GM23338 (cell line): ENCODE measurements around the gene ZMYM4. TPM values are rescaled to one million over a fixed set of nuclear protein-coding genes. Genes with fewer than 3 reads are reported as not detected.

ENCODE experiments used
- ATAC-seq: fragments of 200-7000 bp; cut with Tn5 transposase; 3 replicates; pipeline ENCODE4 v1.9.1; 2020
- DNase-seq: peaks from one replicate; pipeline ENCODE4 v3.0.0-alpha.2; 2015; ENCODE audit warnings: low spot score
- H2AFZ ChIP-seq: fragments of 200-600 bp; sonication (generic); 2 replicates; pipeline ENCODE4 v1.8.0; 2016; ENCODE audit warnings: antibody characterized with exemption, mild to moderate bottlenecking, moderate library complexity
- H3F3A ChIP-seq: fragments of 200-600 bp; sonication (generic); replicated peaks from 2 replicates; pipeline ENCODE4 v1.8.0; 2017; ENCODE audit warnings: antibody characterized with exemption, mixed run types, low read depth
- H3K27ac ChIP-seq: fragments of 200-600 bp; sonication (generic); 2 replicates; pipeline ENCODE4 v1.6.1; 2016; ENCODE audit warnings: low read depth
- H3K27me3 ChIP-seq: fragments of 200-600 bp; sonication (generic); 2 replicates; pipeline ENCODE4 v1.8.0; 2016; ENCODE audit warnings: mild to moderate bottlenecking, mixed run types, moderate library complexity; ENCODE audit not compliant: insufficient read depth
- H3K36me3 ChIP-seq: fragments of 200-600 bp; sonication (generic); 2 replicates; pipeline ENCODE4 v1.8.0; 2016; ENCODE audit warnings: mild to moderate bottlenecking; ENCODE audit not compliant: insufficient read depth
- H3K4me1 ChIP-seq: fragments of 200-600 bp; sonication (generic); 2 replicates; pipeline ENCODE4 v1.8.0; 2016; ENCODE audit warnings: mild to moderate bottlenecking, moderate library complexity; ENCODE audit not compliant: insufficient read depth
- H3K4me2 ChIP-seq: fragments of 200-600 bp; sonication (generic); 2 replicates; pipeline ENCODE4 v1.7.1; 2017; ENCODE audit warnings: mixed run types
- H3K4me3 ChIP-seq: fragments of 200-600 bp; sonication (generic); 2 replicates; pipeline ENCODE4 v1.6.1; 2016; ENCODE audit warnings: mixed run types
- H3K79me2 ChIP-seq: fragments of 200-600 bp; sonication (generic); replicated peaks from 2 replicates; pipeline ENCODE4 v1.8.0; 2017; ENCODE audit warnings: mild to moderate bottlenecking; ENCODE audit not compliant: insufficient read depth
- H3K9me2 ChIP-seq: fragments of 200-600 bp; sonication (generic); 2 replicates; pipeline ENCODE4 v1.8.0; 2017; ENCODE audit not compliant: insufficient read depth
- H4K20me1 ChIP-seq: fragments of 200-600 bp; sonication (generic); replicated peaks from 2 replicates; pipeline ENCODE4 v1.8.0; 2017; ENCODE audit warnings: mild to moderate bottlenecking; ENCODE audit not compliant: insufficient read depth
- H3K27ac Mint-ChIP-seq: 2 replicates; pipeline ENCODE4 v1.8.0; 2020; ENCODE audit warnings: inconsistent platforms, mild to moderate bottlenecking, moderate library complexity, mixed read lengths
- H3K27me3 Mint-ChIP-seq: 3 replicates; pipeline ENCODE4 v1.8.0; 2022; ENCODE audit warnings: low read depth, mild to moderate bottlenecking, moderate library complexity, mixed read lengths, inconsistent platforms; ENCODE audit not compliant: insufficient read depth, poor library complexity
- H3K36me3 Mint-ChIP-seq: 3 replicates; pipeline ENCODE4 v1.8.0; 2021; ENCODE audit warnings: low read depth, mild to moderate bottlenecking, inconsistent platforms, moderate library complexity, mixed read lengths
- H3K4me1 Mint-ChIP-seq: 3 replicates; pipeline ENCODE4 v1.8.0; 2020; ENCODE audit warnings: mild to moderate bottlenecking, inconsistent platforms, mixed read lengths
- H3K4me3 Mint-ChIP-seq: 3 replicates; pipeline ENCODE4 v1.8.0; 2021; ENCODE audit warnings: moderate library complexity, mild to moderate bottlenecking, inconsistent platforms, mixed read lengths
- H3K9me3 Mint-ChIP-seq: 3 replicates; pipeline ENCODE4 v1.8.0; 2020; ENCODE audit warnings: moderate library complexity, mild to moderate bottlenecking, inconsistent platforms, mixed read lengths
- CREB1 ChIP-seq: fragments of 250-450 bp; sonication (Bioruptor Pico); IDR thresholded peaks from 2 replicates; pipeline ENCODE4 v1.5.0; 2020; ENCODE audit warnings: low read depth, mild to moderate bottlenecking, moderate library complexity
- EZH2 ChIP-seq: fragments of 200-600 bp; sonication (generic); IDR thresholded peaks from one replicate; pipeline ENCODE4 v1.8.0; 2017; ENCODE audit warnings: antibody characterized with exemption, mild to moderate bottlenecking, low read depth; ENCODE audit not compliant: unreplicated experiment
- EZH2phosphoT487 ChIP-seq: fragments of 200-600 bp; sonication (generic); IDR thresholded peaks from one replicate; pipeline ENCODE4 v1.8.1; 2018; ENCODE audit warnings: antibody characterized with exemption; ENCODE audit not compliant: unreplicated experiment
- NANOG ChIP-seq: IDR thresholded peaks from 2 replicates; pipeline ENCODE4 v1.6.1; 2016; ENCODE audit warnings: antibody characterized with exemption, borderline replicate concordance
- STAT1 ChIP-seq: IDR thresholded peaks from one replicate; pipeline ENCODE4 v1.6.1; 2016; ENCODE audit warnings: antibody characterized with exemption; ENCODE audit not compliant: unreplicated experiment
- ZNF114 ChIP-seq: fragments of 250-450 bp; sonication (Bioruptor Pico); IDR thresholded peaks from 2 replicates; pipeline ENCODE4 v1.5.0; 2020; ENCODE audit warnings: mild to moderate bottlenecking, moderate library complexity
- ZNF331 ChIP-seq: fragments of 250-450 bp; sonication (Bioruptor Pico); IDR thresholded peaks from 2 replicates; pipeline ENCODE4 v1.5.0; 2020; ENCODE audit warnings: low read depth, mild to moderate bottlenecking, moderate library complexity
- polyA plus RNA-seq: library from polyadenylated mRNA; unstranded; fragments of >200 nt; fragmentation: Nextera tagmentation; extraction: Ambion mirVana; gene quantifications from 2 replicates; pipeline ENCODE4 v1.2.1, GENCODE V29; 2016
- total RNA-seq: library from RNA; depleted of rRNA; stranded (reverse); fragments of >200 nt; shearing (Covaris generic); gene quantifications from 2 replicates; pipeline ENCODE4 v1.2.3, GENCODE V29; 2014
- TF ChIP-seq, protein P1 (sequence below): IDR thresholded peaks from one replicate; pipeline ENCODE4 v1.6.1; 2018; ENCODE audit warnings: antibody characterized with exemption; ENCODE audit not compliant: unreplicated experiment
- TF ChIP-seq, protein P2 (sequence below): fragments of 250-450 bp; sonication (Bioruptor Pico); IDR thresholded peaks from 2 replicates; pipeline ENCODE4 v1.5.0; 2020; ENCODE audit warnings: mild to moderate bottlenecking, moderate library complexity
- TF ChIP-seq, protein P3 (sequence below): IDR thresholded peaks from 2 replicates; pipeline ENCODE4 v1.6.1; 2016; ENCODE audit warnings: antibody characterized with exemption

The ZMYM4 gene
- total and polyA plus RNA-seq, 2 experiments from 2014 or later = 65.4 to 68.5 TPM

DNA sequence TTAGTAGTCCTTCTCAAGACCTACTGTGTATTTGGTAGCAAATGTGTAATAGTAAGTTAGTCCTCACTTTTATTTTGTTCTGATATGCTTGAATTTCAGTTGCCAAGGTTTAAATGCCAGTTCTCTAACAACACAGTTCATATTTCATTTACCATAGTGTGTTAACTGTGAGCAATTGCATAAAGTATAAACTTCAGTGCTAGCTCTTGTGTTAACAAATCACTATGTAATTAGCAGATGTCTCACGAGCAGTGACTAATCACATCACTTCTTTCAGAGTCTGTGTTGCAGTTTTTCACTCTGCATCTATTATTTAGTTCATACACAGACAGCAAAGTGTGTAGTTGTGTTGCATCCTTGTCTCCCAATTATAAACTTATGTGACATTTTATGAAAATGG, 47.8 kb downstream of the ZMYM4 start (continued):
- TF ChIP-seq, protein P1, sequence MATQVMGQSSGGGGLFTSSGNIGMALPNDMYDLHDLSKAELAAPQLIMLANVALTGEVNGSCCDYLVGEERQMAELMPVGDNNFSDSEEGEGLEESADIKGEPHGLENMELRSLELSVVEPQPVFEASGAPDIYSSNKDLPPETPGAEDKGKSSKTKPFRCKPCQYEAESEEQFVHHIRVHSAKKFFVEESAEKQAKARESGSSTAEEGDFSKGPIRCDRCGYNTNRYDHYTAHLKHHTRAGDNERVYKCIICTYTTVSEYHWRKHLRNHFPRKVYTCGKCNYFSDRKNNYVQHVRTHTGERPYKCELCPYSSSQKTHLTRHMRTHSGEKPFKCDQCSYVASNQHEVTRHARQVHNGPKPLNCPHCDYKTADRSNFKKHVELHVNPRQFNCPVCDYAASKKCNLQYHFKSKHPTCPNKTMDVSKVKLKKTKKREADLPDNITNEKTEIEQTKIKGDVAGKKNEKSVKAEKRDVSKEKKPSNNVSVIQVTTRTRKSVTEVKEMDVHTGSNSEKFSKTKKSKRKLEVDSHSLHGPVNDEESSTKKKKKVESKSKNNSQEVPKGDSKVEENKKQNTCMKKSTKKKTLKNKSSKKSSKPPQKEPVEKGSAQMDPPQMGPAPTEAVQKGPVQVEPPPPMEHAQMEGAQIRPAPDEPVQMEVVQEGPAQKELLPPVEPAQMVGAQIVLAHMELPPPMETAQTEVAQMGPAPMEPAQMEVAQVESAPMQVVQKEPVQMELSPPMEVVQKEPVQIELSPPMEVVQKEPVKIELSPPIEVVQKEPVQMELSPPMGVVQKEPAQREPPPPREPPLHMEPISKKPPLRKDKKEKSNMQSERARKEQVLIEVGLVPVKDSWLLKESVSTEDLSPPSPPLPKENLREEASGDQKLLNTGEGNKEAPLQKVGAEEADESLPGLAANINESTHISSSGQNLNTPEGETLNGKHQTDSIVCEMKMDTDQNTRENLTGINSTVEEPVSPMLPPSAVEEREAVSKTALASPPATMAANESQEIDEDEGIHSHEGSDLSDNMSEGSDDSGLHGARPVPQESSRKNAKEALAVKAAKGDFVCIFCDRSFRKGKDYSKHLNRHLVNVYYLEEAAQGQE = no peak

DNA sequence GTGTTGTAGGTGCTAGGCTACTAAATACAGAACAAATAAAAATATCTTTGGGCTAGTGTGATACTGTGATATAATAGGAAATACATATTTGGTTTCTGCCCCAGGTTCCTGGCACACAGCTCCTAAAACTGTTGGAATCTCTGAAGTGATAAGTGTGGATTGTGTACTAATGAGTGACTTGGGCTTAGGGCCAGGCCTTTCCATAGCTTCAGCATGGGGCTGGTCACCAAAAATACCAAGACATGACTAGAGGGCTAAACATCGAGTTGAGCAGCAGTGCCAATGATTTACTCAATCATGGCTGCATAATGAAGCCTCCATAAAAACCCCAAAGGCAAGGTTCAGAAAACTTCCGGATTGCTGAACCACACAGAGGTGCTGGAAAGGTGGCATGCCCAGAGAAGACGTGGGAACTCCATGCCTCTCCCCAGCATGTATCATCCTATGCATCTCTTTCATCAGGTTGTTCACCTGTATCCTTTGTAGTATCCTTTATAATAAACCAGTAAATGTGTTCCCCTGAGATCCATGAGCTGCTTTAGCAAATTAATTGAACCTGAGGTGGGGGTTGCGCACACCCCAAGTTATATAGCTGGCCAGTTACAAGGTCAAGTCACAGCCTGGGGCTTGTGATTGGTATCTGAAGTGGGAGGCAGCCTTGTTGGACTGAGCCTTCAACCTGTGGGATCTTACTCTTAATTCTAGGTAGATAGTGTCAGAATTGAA, 51.6 kb downstream of the ZMYM4 start:
- H3K27ac Mint-ChIP-seq = no peak overlapping the region
- peaks cover 8% of the 10 kb centered on the region; the same call in 2 of the 3 replicates for H3K36me3 Mint-ChIP-seq
- H3K4me1 Mint-ChIP-seq = no peaks in the 10 kb centered on the region; the same call in 1 of the 3 replicates
- Histone ChIP-seq H2AFZ (no peak overlapping the region), H3K4me3 (no peak overlapping the region), H3K4me2 (no peak overlapping the region), H3K27ac (no peak overlapping the region), H3K79me2 (peaks cover 74% of the 10 kb centered on the region), H3K9me2 (no peaks in the 10 kb centered on the region), H3K27me3 (no peaks in the 10 kb centered on the region), H3K4me1 (no peaks in the 10 kb centered on the region), H4K20me1 (0 out of 2 replicates have a peak, but pooled peaks cover 11% of the 10 kb centered on the region), H3K36me3 (no peaks in the 10 kb centered on the region), H3F3A (no peaks in the 10 kb centered on the region)
- DNase-seq = no peak
- no peaks in the 10 kb centered on the region for H3K9me3 Mint-ChIP-seq
- no peak for ATAC-seq
- peaks cover 1% of the 10 kb centered on the region for H3K27me3 Mint-ChIP-seq
- no peak overlapping the region for H3K4me3 Mint-ChIP-seq
- TF ChIP-seq ZNF114 = no peak
- no peak for TF ChIP-seq EZH2phosphoT487
- TF ChIP-seq, protein P2, sequence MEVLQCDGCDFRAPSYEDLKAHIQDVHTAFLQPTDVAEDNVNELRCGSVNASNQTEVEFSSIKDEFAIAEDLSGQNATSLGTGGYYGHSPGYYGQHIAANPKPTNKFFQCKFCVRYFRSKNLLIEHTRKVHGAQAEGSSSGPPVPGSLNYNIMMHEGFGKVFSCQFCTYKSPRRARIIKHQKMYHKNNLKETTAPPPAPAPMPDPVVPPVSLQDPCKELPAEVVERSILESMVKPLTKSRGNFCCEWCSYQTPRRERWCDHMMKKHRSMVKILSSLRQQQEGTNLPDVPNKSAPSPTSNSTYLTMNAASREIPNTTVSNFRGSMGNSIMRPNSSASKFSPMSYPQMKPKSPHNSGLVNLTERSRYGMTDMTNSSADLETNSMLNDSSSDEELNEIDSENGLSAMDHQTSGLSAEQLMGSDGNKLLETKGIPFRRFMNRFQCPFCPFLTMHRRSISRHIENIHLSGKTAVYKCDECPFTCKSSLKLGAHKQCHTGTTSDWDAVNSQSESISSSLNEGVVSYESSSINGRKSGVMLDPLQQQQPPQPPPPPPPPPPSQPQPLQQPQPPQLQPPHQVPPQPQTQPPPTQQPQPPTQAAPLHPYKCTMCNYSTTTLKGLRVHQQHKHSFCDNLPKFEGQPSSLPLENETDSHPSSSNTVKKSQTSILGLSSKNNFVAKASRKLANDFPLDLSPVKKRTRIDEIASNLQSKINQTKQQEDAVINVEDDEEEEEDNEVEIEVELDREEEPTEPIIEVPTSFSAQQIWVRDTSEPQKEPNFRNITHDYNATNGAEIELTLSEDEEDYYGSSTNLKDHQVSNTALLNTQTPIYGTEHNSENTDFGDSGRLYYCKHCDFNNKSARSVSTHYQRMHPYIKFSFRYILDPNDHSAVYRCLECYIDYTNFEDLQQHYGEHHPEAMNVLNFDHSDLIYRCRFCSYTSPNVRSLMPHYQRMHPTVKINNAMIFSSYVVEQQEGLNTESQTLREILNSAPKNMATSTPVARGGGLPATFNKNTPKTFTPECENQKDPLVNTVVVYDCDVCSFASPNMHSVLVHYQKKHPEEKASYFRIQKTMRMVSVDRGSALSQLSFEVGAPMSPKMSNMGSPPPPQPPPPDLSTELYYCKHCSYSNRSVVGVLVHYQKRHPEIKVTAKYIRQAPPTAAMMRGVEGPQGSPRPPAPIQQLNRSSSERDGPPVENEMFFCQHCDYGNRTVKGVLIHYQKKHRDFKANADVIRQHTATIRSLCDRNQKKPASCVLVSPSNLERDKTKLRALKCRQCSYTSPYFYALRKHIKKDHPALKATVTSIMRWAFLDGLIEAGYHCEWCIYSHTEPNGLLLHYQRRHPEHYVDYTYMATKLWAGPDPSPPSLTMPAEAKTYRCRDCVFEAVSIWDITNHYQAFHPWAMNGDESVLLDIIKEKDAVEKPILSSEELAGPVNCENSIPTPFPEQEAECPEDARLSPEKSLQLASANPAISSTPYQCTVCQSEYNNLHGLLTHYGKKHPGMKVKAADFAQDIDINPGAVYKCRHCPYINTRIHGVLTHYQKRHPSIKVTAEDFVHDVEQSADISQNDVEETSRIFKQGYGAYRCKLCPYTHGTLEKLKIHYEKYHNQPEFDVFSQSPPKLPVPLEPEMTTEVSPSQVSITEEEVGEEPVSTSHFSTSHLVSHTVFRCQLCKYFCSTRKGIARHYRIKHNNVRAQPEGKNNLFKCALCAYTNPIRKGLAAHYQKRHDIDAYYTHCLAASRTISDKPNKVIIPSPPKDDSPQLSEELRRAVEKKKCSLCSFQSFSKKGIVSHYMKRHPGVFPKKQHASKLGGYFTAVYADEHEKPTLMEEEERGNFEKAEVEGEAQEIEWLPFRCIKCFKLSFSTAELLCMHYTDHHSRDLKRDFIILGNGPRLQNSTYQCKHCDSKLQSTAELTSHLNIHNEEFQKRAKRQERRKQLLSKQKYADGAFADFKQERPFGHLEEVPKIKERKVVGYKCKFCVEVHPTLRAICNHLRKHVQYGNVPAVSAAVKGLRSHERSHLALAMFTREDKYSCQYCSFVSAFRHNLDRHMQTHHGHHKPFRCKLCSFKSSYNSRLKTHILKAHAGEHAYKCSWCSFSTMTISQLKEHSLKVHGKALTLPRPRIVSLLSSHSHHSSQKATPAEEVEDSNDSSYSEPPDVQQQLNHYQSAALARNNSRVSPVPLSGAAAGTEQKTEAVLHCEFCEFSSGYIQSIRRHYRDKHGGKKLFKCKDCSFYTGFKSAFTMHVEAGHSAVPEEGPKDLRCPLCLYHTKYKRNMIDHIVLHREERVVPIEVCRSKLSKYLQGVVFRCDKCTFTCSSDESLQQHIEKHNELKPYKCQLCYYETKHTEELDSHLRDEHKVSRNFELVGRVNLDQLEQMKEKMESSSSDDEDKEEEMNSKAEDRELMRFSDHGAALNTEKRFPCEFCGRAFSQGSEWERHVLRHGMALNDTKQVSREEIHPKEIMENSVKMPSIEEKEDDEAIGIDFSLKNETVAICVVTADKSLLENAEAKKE (CRISPR knock-in tag) = no peak
- TF ChIP-seq CREB1 (CRISPR knock-in tag) = no peak
- TF ChIP-seq NANOG = no peak
- no peak for TF ChIP-seq ZNF331 (CRISPR knock-in tag)
- no peak for TF ChIP-seq EZH2
- TF ChIP-seq, protein P3, sequence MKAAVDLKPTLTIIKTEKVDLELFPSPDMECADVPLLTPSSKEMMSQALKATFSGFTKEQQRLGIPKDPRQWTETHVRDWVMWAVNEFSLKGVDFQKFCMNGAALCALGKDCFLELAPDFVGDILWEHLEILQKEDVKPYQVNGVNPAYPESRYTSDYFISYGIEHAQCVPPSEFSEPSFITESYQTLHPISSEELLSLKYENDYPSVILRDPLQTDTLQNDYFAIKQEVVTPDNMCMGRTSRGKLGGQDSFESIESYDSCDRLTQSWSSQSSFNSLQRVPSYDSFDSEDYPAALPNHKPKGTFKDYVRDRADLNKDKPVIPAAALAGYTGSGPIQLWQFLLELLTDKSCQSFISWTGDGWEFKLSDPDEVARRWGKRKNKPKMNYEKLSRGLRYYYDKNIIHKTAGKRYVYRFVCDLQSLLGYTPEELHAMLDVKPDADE = no peak
- TF ChIP-seq, protein P1 = no peak
- no peak for TF ChIP-seq STAT1
